ENCODE results near the gene SDF4. TPM values are rescaled to one million over a fixed set of nuclear protein-coding genes. Genes with fewer than 3 reads are reported as not detected.

SDF4 gene
- total RNA-seq, 1 experiment from 2014 or later = 254 TPM

DNA sequence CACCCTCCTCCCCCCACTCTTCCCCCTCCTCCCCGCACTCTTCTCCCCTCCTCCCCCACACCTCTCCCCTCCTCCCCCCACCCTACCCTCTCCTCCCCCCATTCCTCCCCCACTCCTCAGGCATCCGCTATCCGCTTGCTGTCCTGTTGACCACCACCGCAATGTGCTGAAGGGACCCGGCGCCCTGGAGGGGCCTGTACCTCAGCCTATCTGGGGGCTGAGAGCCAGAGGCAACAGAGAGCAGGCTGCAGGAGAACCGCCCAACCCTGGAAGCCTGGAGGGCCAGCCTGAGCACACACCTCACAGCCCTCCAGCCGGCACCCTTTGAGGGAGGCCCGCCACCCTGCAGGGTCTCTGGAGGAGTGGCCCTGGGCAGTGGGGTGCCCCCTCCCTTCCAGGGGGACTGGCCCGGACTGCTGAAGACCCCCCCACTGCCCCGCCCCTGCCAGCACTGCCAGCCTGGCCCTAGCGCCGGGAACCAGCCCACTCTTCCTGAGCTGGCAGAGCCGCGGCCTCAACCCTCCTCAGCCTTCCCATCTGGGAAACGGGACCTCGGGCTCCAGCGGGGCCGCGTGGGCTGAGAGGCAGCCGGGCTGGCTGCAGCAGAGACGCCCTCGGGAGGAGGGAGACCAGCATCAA is 13.5 kb upstream of the SDF4 start:
- Histone ChIP-seq H3K27me3 (ENCODE audit: low read length) (no peaks in the 10 kb centered on the region), H3K79me2 (ENCODE audit: low read length) (no peaks in the 10 kb centered on the region), H3K9me3 (ENCODE audit: low read length) (no peaks in the 10 kb centered on the region), H3F3A (ENCODE audit: low read length, unreplicated experiment) (no peaks in the 10 kb centered on the region), H3K27ac (ENCODE audit: low read length) (no peak overlapping the region), H3K4me3 (ENCODE audit: low read length) (no peak overlapping the region), H3K9me2 (replicated peaks; ENCODE audit: low read length) (no peaks in the 10 kb centered on the region), H2AFZ (ENCODE audit: low read length) (no peak overlapping the region), H3K36me3 (ENCODE audit: low read depth, low read length) (no peaks in the 10 kb centered on the region), H3K4me2 (ENCODE audit: low read length) (no peak overlapping the region), H3K4me1 (ENCODE audit: insufficient read depth, low read length) (no peaks in the 10 kb centered on the region), H4K20me1 (ENCODE audit: low read length) (no peaks in the 10 kb centered on the region), H3K9ac (ENCODE audit: low read length) (no peak overlapping the region)
- ChIA-PET POLR2A (ENCODE audit: unreplicated experiment) (no interaction called here), CTCF (no interaction called here)
- no TSS peak for BruUV-seq (replicated peaks)
- intact Hi-C loops (cut with micrococcal nuclease) = no loop called here
- ATAC-seq (no peak), DNase-seq (no peak)
- TF ChIP-seq, protein P1, sequence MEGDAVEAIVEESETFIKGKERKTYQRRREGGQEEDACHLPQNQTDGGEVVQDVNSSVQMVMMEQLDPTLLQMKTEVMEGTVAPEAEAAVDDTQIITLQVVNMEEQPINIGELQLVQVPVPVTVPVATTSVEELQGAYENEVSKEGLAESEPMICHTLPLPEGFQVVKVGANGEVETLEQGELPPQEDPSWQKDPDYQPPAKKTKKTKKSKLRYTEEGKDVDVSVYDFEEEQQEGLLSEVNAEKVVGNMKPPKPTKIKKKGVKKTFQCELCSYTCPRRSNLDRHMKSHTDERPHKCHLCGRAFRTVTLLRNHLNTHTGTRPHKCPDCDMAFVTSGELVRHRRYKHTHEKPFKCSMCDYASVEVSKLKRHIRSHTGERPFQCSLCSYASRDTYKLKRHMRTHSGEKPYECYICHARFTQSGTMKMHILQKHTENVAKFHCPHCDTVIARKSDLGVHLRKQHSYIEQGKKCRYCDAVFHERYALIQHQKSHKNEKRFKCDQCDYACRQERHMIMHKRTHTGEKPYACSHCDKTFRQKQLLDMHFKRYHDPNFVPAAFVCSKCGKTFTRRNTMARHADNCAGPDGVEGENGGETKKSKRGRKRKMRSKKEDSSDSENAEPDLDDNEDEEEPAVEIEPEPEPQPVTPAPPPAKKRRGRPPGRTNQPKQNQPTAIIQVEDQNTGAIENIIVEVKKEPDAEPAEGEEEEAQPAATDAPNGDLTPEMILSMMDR (conservative IDR thresholded peaks at IDR 0.05; ENCODE audit: low read depth, low read length) = no peak
- no peak for TF ChIP-seq EZH2phosphoT487 (IDR thresholded peaks at IDR 0.05; ENCODE audit: borderline replicate concordance, low read length)
- no peak for TF ChIP-seq EZH2 (IDR thresholded peaks at IDR 0.05; ENCODE audit: low read length, unreplicated experiment)

GRCh38 chr1:1244192-1244811 is 12.5 kb upstream of the SDF4 start:
- Histone ChIP-seq H3K4me3 (ENCODE audit: low read length) (no peak overlapping the region), H3K79me2 (ENCODE audit: low read length) (no peaks in the 10 kb centered on the region), H4K20me1 (ENCODE audit: low read length) (no peaks in the 10 kb centered on the region), H3K9me3 (ENCODE audit: low read length) (no peaks in the 10 kb centered on the region), H3F3A (ENCODE audit: low read length, unreplicated experiment) (no peaks in the 10 kb centered on the region), H2AFZ (ENCODE audit: low read length) (no peak overlapping the region), H3K4me1 (ENCODE audit: insufficient read depth, low read length) (peaks cover 8% of the 10 kb centered on the region), H3K9me2 (replicated peaks; ENCODE audit: low read length) (no peaks in the 10 kb centered on the region), H3K4me2 (ENCODE audit: low read length) (no peak overlapping the region), H3K27ac (ENCODE audit: low read length) (no peak overlapping the region), H3K27me3 (ENCODE audit: low read length) (no peaks in the 10 kb centered on the region), H3K9ac (ENCODE audit: low read length) (no peak overlapping the region), H3K36me3 (ENCODE audit: low read depth, low read length) (no peaks in the 10 kb centered on the region)
- intact Hi-C loops (cut with micrococcal nuclease) = no loop called here
- no peak for TF ChIP-seq EZH2 (IDR thresholded peaks at IDR 0.05; ENCODE audit: low read length, unreplicated experiment)
- TF ChIP-seq, protein P1 (conservative IDR thresholded peaks at IDR 0.05; ENCODE audit: low read depth, low read length) = no peak
- TF ChIP-seq EZH2phosphoT487 (IDR thresholded peaks at IDR 0.05; ENCODE audit: borderline replicate concordance, low read length) = no peak
- POLR2A ChIA-PET (ENCODE audit: unreplicated experiment) = no interaction called here
- ATAC-seq (no peak), DNase-seq (no peak)
- no TSS peak for BruUV-seq (replicated peaks)
- CTCF ChIA-PET = no interaction called here

- H4K20me1 ChIP-seq (ENCODE audit: low read length) = no peaks in the 10 kb centered on the region
- BruUV-seq (replicated peaks) = no TSS peak
- H3K27ac ChIP-seq (ENCODE audit: low read length) = no peak overlapping the region
- no peak overlapping the region for H3K9ac ChIP-seq (ENCODE audit: low read length)
- no peaks in the 10 kb centered on the region for H3K27me3 ChIP-seq (ENCODE audit: low read length)
- H3K9me3 ChIP-seq (ENCODE audit: low read length) = no peaks in the 10 kb centered on the region
- H2AFZ ChIP-seq (ENCODE audit: low read length) = no peak overlapping the region
- TF ChIP-seq, protein P1 (conservative IDR thresholded peaks at IDR 0.05; ENCODE audit: low read depth, low read length) = no peak
- TF ChIP-seq EZH2 (IDR thresholded peaks at IDR 0.05; ENCODE audit: low read length, unreplicated experiment) (no peak), EZH2phosphoT487 (IDR thresholded peaks at IDR 0.05; ENCODE audit: borderline replicate concordance, low read length) (no peak)
- no peaks in the 10 kb centered on the region for H3K79me2 ChIP-seq (ENCODE audit: low read length)
- ChIA-PET CTCF (no interaction called here), POLR2A (ENCODE audit: unreplicated experiment) (no interaction called here)
- no peak overlapping the region for H3K4me2 ChIP-seq (ENCODE audit: low read length)
- H3F3A ChIP-seq (ENCODE audit: low read length, unreplicated experiment) = no peaks in the 10 kb centered on the region
- intact Hi-C loops (cut with micrococcal nuclease) = no loop called here
- ATAC-seq (no peak), DNase-seq (no peak)
- H3K36me3 ChIP-seq (ENCODE audit: low read depth, low read length) = no peaks in the 10 kb centered on the region
- peaks cover 13% of the 10 kb centered on the region for H3K4me1 ChIP-seq (ENCODE audit: insufficient read depth, low read length)
- no peak overlapping the region for H3K4me3 ChIP-seq (ENCODE audit: low read length)
- H3K9me2 ChIP-seq (replicated peaks; ENCODE audit: low read length) = no peaks in the 10 kb centered on the region
These were observed 12.0 kb upstream of the SDF4 start for GRCh38 chr1:1243807-1244191.

Data from PC-3 (cell line).